ENCODE results near the gene MBD5.

MBD5 gene

DNA sequence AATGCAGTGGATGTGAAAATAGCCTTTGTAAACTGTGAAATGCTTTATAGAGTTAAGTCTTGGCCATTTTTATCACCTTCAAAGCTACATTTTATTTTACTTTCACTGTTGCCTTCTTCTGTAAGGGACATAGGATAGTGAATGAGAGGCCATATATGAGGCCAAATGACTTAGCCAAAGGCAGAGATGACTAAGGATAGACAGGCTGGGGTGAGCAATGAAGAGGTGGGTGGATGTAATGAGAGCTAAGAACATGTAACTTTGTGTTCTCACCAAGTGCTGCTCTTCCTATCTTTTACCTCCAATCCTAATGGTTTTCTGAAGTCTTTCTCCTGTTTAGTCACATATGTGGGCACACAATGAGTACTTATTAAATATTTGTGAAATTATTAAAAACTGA lies 101.9 kb downstream of the MBD5 start:
- no peak for DNase-seq (ENCODE audit: low spot score)

DNA sequence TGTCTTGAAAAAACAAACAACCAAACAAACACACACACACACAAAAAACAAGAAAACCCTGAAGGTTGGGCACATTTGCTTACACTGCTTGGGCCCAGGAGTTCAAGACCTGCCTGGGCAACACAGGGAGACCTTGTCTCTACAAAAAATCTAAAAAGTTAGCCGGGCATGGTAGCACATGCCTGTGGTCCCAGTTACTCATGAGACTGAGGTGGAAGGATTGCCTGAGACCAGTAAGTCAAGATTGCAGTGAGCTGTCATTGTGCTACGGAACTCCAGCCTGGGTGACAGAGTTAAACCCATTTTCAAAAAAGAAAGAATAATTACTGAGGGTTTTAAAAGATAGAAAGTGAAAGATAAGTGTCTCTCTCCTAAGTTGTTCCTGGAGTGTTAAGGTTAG lies 103.4 kb downstream of the MBD5 start:
- no peak for DNase-seq (ENCODE audit: low spot score)

DNA sequence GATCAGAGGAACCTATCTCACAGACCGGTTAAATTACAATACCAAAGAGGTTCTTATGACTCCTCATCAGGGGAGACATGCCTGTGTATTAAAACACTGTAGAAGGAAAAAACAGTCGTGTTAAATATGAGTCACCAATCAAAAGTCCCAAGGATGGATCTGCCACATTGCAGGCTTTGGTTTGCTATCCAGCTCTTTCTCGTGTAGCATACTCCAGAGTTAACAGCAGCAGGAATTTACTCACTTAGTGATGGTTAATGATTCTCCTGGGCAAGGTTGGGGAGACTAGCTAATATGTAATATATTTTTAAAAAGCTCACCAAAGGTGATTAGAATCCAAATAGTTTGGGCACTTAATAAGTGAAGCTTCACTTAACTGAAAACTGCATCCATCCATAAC lies 109.7 kb downstream of the MBD5 start:
- no peak for DNase-seq (ENCODE audit: low spot score)

DNA sequence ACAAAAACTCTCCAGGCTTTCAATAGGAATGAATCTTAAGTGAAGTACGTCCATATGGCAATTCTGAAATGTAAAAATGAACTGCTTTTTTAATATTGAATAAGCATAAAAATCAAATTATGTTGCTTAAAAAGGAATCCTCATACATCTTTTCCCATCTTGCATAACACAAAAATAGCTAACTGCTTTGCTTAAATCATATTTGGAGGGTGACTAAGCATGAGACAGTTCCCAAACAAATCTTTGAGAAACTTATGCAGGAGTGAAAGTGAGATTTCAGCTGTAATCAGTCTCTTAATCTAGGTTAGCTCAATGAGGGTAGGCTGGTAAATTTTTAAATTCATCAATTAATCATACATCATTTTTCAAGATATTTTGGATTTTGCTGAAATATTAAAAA lies 111.5 kb downstream of the MBD5 start:
- DNase-seq (ENCODE audit: low spot score), result no peak

DNA sequence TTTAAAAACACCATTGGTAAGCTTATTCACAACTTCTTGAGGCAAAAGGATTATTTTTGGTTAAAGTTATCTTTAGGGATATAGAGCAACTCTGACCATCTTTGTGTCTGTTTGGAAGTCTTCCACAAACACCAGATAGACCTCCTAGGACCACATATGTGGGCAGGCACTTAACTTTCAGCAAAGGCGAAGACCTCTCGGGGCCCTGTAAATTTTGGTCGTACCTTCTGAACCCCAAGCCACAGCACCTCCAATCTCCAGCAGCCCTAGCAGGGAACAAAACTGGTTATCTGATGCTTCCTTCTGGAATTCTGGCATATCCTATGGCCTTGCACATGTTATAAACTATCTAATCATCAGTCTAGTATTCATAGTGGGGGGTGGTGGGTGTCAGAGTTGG lies 114.8 kb downstream of the MBD5 start:
- no peak for DNase-seq (ENCODE audit: low spot score)

DNA sequence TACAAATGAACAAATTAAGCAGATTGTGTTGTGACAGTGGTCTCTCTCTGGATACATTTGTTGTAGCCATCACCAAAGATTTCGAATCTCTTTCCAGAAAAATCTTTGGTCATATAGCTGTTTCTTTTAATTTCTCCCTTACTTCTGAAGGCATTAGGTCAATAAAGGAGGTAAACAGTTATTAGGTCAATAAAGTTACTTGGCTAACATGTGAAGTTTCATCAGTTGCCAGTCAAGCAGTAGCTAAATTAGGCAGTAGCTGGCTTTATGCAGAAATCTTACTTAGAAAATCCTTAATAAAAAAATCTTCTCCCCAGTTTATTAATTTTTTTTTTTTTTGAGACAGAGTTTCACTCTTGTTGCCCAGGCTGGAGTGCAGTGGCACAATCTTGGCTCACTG lies 115.5 kb downstream of the MBD5 start:
- no peak for DNase-seq (ENCODE audit: low spot score)

DNA sequence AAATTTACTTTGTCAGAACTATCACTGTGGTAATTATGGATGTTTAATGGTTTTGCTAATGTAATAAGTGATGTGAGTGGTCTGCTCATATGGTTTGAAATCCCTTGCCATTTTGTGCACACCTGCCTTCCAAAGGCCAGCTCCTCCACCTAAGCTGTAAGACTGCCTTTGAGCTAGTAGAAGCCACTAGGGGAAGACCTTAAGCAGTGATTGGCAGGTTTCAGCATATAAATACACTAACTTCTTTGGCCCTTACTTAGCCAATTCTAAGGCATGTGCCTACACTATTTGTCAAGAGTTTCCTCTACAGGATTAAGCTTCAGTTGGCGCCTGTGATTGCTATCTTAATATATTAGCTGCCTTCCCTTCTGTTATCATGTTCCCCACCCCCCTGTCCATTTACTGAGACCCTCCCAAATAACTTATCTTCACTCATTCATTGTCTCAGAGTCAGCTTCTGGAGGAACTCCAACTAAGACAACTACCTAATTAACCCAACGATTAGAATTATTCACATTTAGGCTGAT lies 141.1 kb downstream of the MBD5 start:
- DNase-seq (ENCODE audit: low spot score), result no peak

DNA sequence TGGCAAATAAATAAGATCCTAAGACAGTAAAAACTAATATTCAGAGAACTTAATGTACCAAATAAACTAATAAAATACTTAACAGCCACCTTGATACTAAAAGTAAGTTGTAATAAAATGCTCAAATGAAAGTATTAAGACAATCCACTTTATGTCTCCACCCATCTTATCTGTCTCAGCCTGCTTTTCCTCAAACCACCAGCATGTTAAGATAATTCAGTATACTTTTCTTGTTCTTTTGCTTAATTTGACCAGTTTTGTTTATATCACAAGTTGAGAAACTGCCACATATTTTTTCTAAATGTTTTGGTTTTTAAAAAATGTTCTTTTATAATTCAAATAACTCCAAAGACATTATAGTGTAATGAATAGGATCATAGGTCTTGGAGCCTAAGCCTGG lies 142.0 kb downstream of the MBD5 start:
- no peak for DNase-seq (ENCODE audit: low spot score)

DNA sequence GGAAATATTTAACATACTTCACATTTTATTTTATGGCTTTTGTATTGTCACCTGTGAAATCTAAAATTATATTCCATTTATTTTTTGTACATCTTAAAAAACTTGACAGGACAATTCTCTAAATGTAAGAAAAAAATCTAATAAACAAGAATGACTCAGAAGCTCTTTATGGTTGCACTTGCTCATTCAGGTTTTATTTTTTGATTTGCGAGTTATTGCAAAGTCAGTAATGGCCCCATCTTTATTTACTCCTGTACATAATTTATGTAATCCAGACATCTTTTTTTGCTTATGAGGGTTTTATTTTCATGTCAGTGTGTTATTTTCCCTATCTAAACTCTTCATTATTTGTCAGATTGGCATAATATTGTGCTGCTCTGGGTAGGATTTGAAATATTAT lies 145.1 kb downstream of the MBD5 start:
- DNase-seq (ENCODE audit: low spot score), result no peak

DNA sequence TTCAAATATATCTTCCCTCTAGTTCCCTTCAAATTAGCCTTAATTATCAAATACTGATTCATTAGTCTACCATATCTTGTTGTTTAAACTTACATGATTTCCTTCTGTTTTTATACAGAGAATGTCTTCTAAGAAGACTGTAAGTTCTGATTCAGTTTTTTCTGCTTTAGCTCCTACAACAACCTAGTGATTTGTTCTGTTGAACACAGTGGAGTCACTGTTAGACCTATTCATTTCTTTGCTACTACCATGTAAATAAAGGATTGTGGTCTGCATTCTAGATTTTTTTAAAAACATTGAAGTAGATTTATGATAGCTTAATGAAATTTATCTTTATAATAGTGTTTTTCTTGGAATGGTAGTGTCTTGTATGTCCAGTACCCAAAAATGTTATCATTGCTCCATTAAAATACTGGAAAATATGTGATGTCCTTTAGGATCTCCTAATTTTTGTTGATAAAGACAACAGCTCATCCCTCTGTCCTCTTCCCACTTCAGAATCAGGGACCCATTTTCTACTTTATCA lies 146.4 kb downstream of the MBD5 start:
- no peak for DNase-seq (ENCODE audit: low spot score)

DNA sequence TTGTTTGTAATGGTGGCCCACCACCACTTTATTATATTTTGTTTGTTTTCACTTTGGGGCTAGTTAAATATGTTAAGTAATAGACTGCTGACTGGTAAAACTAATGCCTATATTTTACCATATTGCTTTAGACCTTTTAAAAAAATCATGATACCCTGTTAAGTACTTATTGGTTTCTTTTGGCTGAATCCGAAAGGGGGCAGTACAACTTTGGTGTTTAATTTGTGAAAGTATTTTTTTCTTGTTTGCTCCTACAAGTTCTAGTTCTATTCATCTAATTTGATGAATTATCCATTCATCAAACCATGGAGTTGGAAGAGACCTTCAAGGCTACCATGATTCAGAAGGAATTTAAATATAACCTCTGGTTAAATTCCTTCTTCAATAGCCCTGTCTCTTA lies 147.0 kb downstream of the MBD5 start:
- DNase-seq (ENCODE audit: low spot score), result no peak

DNA sequence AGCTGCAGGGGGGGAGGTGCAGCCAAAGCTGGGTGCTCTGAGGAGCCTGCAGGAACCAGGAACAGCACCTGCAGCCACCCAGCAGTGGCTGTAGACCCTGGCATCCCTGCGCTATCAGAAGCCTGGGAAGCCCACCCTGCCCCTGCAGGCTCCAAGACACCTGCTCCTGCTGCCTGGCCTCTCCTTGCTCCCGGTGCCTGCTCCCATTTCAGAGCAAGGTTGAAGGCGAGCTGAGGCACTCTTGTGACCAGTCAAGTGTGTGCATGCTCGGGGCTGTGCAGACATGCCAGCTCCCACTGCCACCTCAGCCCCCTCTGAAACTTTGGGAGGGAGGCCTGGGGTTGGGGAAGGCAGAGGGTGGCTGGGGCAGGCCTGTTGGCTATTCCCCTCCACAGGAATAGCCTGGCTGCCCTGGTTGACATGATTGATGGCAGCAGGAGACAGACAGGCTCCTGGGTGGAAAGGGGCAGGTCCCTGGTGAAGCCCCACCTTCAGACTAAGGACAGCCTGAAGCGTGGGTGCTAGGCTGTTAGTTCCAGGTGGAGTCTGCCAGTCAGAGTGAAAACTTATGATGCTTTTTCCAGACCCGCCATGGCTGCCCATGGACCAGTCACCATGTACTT lies 151.4 kb downstream of the MBD5 start:
- no peak for DNase-seq (ENCODE audit: low spot score)

DNA sequence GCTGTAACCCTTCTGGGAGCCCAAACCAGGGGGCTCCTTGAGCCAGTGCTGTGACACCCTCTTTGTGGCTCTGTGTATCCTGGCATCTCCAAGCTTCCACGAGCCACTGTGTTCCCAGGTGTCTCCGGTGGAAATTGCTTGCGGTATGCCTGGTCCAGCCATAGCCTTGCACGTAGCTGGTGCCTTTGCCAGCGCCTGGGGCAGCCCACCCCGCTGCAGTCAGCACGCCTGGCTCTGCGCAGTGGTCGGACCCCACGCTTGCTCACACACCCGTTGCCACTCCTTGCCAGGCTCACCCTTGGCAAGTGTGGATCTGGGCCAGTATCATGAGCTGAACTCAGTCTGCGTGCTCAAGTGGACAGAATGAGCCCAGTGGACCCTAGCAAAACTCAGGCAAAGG lies 152.3 kb downstream of the MBD5 start:
- DNase-seq (ENCODE audit: low spot score), result no peak

DNA sequence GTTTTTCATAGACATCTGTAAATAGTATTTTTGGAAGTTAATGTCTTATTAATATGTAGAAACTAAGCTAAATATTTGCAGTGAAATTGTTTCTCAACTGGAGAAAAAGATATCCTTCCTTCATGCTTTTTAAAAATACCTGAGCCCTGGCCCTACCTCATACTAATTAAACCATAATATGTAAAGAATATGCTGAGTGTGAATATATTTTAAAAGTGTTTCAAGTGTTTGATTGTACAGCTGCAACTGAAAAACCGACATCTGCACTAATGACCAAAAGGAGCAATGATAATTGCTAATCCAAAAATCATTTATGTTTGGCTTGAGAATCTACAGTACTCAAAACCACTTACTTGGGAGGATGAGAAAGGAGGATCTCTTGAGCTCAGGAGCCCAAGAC lies 156.7 kb downstream of the MBD5 start:
- no peak for DNase-seq (ENCODE audit: low spot score)

DNA sequence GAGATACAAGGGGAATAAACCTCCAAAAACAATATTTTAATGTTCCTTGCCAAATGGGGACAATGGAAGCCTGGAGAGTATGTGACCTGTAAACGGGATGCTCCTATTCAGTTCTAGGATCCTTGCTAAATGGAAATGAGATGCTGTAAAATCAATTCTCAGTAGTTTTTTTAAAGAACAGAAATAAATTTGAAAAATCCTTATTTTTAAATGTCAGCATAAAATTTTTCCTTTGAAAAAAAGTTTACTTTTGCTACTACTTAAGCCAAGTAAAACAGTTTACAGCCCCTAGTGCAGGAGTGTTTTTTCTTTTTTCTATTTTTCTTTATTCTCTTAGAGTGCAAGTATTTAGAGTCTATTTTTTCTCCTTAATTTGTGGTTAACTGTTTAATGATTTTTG lies 158.8 kb downstream of the MBD5 start:
- no peak for DNase-seq (ENCODE audit: low spot score)

DNA sequence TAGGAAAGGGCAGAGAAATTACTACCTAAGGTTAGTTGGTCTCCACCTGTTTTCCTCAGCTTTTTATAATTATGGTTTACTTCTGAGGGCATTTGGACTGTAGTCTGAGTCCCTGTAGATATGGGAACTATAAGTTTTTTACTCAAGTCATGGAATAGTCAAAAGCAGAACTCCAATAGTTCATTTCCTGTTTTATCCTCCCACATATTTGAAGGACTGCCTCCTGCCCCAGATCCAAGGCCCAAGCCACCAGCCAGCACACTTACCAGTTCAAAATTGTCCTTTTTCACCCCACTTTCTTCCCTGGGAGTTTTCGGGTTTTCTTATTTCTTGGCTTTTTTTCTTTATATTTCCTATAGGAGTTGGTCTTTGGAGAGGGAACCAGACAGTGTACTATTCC lies 164.1 kb downstream of the MBD5 start:
- DNase-seq (ENCODE audit: low spot score), result no peak

DNA sequence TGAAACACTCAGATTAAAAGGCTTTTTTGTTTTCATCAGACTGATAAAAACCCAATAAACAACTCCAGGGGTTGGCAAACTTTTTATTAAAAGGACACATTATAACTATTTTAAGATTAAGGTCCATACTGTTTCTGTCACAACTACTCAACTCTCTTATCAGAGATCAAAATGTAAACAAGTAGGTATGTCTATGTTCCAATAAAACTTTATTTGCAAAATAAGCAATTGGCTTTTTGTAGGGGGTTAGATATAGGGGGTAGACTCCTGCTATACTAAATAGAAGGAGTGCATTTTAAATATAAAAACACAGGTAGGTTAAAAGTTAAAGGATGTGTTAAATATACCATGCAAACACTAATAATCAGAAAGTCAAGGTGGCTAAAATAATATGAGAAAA lies 174.0 kb downstream of the MBD5 start:
- no peak for DNase-seq (ENCODE audit: low spot score)

DNA sequence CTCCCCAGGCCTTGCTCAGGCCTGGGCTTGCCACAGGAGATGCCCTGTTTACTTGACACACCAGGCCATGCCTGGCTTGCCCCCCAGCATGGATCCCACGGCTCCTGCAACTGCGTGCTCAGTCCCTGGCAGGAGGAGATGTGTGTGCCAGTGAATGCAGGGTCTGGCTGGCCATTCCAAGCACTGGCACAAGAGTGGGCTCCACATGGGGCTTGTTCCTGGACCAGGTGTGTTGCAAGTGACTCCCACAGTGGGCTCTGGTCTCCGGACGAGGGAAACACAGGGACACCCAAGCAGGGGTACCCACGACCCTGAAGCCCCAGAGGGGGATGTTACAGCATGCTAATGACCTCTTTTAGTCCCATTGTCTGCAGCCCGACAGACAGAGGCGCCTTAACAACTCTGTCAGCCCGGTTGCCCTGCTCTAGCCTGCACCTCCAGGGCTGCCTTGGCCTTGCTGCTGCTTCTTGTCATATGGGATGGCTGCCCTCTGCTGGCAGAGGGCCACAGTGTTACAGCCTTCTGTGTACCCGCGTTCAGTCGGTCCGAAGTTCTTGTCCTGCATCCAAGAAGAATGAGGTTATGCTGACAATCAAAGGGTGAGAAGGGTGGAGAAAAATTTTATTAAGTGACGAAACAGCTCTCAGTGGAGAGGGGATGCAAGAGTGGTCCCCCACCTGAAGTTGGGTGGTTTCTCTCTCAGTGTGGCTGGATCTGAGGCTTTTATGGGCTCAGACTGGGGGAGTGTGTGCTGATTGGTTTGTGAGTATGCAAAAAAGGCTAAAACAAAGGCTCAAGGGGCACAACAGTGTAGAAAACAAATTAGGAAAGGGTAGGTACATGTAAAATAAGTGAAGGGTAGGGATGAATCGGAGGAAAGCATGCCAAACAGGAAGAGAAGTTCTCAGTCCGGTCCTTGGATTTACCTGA lies 180.4 kb downstream of the MBD5 start:
- no peak for DNase-seq (ENCODE audit: low spot score)

DNA sequence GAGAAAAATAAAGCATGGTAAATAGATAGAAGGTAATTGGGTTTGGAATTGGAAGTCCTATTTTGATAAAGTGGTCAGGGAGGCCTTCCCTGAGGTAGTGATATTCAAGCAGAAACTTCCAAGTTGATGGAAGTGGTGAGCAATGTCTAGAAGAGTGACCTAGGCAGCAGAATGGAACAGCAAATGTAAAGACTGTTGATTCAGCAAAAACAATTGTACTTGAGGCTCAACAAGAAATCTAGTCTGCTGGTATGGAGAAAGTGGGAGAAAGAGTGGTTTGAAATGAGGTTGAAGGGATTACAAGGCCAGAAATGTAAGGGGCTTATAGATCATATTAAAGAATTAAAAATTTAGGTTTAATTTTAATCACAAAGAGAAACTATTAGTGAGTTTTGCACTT lies 181.3 kb downstream of the MBD5 start:
- no peak for DNase-seq (ENCODE audit: low spot score)

DNA sequence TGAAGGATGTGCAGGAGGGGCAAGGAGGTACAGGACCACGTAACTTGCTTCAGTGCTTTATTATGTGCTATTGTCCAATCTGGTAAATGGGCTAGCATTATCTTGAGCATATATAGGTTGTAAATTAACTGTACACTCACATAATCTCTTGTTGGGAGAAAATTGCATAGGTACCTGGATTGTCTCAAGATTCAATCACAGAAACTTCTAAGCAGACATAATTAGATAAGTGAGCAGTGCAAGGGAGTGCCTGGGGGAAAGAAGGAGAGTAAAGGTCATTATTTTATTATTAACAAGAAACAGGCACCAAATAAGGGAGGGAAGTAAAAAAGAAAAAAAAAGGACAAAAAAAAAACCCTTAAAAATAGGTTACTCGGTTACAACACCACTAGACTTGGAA lies 186.2 kb downstream of the MBD5 start:
- DNase-seq (ENCODE audit: low spot score), result no peak

DNA sequence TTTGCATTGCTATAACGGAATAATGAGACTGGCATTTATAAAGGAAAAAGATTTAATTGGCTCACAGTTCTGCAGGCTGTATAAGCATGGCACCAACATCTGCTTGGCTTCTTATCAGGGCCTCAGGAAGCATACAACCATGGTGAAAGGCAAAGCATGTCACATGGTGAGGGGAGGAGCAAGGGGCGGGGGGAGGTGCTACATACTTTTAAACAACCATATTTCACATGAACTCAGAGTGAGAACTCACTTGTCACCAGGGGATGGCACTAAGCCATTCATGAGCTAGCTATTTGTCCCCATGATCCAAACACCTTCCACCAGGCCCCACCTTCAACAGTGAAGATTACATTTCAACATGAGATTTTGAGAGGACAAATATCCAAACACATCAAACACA lies 188.7 kb downstream of the MBD5 start:
- peak; percentile 1 for DNase-seq (ENCODE audit: low spot score)

DNA sequence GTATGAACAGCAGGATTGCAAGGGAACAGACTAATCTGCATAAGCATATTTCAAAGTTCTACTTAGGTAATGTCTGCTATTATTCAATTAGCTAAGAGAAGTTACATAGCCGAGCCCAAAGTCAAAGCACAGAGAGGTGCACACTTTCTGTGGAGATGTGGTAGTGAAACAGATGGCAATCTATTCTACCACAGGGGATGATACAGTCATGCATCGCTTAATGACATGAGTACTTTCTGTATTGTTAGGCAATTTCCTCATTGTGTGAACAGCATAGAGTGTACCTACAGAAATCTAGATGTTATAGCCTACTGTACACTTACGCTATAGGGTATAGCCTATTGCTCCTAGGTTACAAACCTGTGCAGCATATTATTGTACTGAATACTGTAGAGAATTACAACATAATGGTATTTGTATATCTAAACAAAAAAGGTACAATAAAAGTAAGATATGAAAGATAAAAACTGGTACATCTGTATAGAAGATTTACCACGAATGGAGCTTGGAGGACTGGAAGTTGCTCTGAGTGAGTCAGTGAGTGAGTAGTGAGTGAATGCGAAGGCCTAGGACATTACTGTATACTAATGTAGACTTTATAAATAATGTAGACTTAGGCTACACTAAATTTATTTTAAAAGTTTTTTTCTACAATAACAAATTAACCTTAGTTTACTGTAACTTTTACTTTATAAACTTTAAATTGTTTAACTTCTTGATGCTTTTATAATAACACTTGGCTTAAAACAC lies 197.6 kb downstream of the MBD5 start:
- DNase-seq (ENCODE audit: low spot score), result no peak

DNA sequence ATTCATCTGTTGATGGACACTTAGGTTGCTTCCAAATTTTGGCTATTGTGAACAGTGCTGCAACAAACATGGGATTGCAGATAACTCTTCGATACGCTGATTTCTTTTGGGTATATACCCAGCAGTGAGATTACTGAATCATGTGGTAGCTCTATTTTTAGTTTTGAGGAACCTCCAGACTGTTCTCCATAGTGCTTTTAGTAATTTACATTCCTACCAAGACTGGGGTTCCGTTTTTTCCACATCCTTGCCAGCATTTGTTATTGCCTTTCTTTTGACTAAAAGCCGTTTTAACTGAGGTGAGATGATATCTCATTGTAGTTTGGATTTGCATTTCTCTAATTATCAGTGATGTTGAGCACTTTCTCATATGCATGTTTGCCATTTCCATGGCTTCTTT lies 200.3 kb downstream of the MBD5 start:
- DNase-seq (ENCODE audit: low spot score), result no peak

Data from SW480 (cell line).